Stimulated activated CD4-positive, alpha-beta T cell treated with anti-CD3 and anti-CD28 coated beads, Interleukin-1b, Interleukin-23, amount 100 ng/mL, for 1 hour (primary cell): Measurements from ENCODE around the gene PLBD2.
"Not testable (repeated sequence)": the region's sequence is repeated elsewhere in the genome, so short reads cannot be mapped to it uniquely, and the experiment has no call there.

Experiments used
- DNase-seq, 2 donors: peaks; one replicate each; pipeline ENCODE4 v3.0.0-alpha.2; 2020; ENCODE audit warnings: low read depth in 2 of 2

PLBD2 gene

GRCh38 chr12:113334786-113335539 lies 23.4 kb upstream of the PLBD2 start, which contains the start of gene SLC8B1:
Gene SLC8B1 (minus strand): TSS chr12:113335109. CDS start chr12:113332878, 2,231 bp downstream.
- peak; percentile 75 to 93 for DNase-seq

- DNase-seq = no peak
These were observed 18.8 kb upstream of the PLBD2 start for GRCh38 chr12:113339540-113339939.

- no peak for DNase-seq
These were observed 18.3 kb upstream of the PLBD2 start for GRCh38 chr12:113340061-113340460.

- no peak for DNase-seq
These were observed 16.9 kb upstream of the PLBD2 start for GRCh38 chr12:113341535-113341934.

GRCh38 chr12:113345318-113345717 lies 13.1 kb upstream of the PLBD2 start:
- DNase-seq = no peak

- DNase-seq = no peak
These were observed 12.0 kb upstream of the PLBD2 start for GRCh38 chr12:113346353-113346752.

- DNase-seq = no peak
These were observed 11.3 kb upstream of the PLBD2 start for GRCh38 chr12:113347107-113347506.

- no peak for DNase-seq
These were observed 10.5 kb upstream of the PLBD2 start for GRCh38 chr12:113347892-113348291.

GRCh38 chr12:113348849-113349536 lies 9.4 kb upstream of the PLBD2 start:
- no peak for DNase-seq

GRCh38 chr12:113351089-113351488 lies 7.3 kb upstream of the PLBD2 start:
- DNase-seq = no peak

- DNase-seq = not testable (repeated sequence)
These were observed 4.2 kb upstream of the PLBD2 start for GRCh38 chr12:113354192-113354591.

- DNase-seq = peak in 1 of 2 donors; percentile 6
These were observed 949 bp downstream of the PLBD2 start for GRCh38 chr12:113359133-113359938.

GRCh38 chr12:113359939-113360748 lies 1.8 kb downstream of the PLBD2 start:
- no peak for DNase-seq

GRCh38 chr12:113361574-113362370 lies 3.4 kb downstream of the PLBD2 start:
- no peak for DNase-seq

- no peak for DNase-seq
These were observed 6.3 kb downstream of the PLBD2 start for GRCh38 chr12:113364698-113365097.

GRCh38 chr12:113365639-113366395 lies 7.4 kb downstream of the PLBD2 start:
- DNase-seq = no peak

- no peak for DNase-seq
These were observed 8.4 kb downstream of the PLBD2 start for GRCh38 chr12:113366827-113367226.

GRCh38 chr12:113368331-113368730 lies 9.9 kb downstream of the PLBD2 start:
- no peak for DNase-seq

- no peak for DNase-seq
These were observed 11.1 kb downstream of the PLBD2 start for GRCh38 chr12:113369391-113369985.
